PC-9 (cell line): ENCODE data around the gene SLC35D2.

Experiments
- EZH2 ChIP-seq: fragments of 200-600 bp; sonication (generic); IDR thresholded peaks from 2 replicates; pipeline ENCODE4 v1.8.0; 2017; ENCODE audit warnings: antibody characterized with exemption, low read depth
- TF ChIP-seq, protein P1 (sequence below): fragments of 200-600 bp; sonication (generic); conservative IDR thresholded peaks from 2 replicates; pipeline ENCODE4 v1.6.1; 2017; ENCODE audit warnings: mixed run types, antibody characterized with exemption, mild to moderate bottlenecking, moderate library complexity

DNA sequence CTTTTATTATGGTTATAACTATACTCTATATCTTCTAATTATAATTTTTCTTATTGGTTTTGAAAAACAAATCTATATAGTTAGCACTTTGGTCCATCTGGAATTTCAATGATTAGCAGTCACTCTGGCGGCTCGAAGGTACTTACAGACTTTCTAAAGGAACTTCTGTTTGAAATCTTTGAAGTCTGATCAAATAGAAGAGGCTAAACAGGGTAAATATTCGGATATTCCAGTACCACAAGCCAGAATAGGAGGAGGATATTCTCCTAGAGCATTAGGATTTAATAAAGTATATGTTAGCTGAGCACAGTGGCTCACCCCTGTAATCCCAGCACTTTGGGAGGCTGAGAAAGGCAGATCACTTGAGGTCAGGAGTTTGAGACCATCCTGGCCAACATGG, 42.8 kb downstream of the SLC35D2 start:
- TF ChIP-seq, protein P1, sequence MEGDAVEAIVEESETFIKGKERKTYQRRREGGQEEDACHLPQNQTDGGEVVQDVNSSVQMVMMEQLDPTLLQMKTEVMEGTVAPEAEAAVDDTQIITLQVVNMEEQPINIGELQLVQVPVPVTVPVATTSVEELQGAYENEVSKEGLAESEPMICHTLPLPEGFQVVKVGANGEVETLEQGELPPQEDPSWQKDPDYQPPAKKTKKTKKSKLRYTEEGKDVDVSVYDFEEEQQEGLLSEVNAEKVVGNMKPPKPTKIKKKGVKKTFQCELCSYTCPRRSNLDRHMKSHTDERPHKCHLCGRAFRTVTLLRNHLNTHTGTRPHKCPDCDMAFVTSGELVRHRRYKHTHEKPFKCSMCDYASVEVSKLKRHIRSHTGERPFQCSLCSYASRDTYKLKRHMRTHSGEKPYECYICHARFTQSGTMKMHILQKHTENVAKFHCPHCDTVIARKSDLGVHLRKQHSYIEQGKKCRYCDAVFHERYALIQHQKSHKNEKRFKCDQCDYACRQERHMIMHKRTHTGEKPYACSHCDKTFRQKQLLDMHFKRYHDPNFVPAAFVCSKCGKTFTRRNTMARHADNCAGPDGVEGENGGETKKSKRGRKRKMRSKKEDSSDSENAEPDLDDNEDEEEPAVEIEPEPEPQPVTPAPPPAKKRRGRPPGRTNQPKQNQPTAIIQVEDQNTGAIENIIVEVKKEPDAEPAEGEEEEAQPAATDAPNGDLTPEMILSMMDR: no peak
- no peak for TF ChIP-seq EZH2
